GM12892 (cell line): Measurements from ENCODE around the gene CACNB1.

Source experiments
- DNase-seq: peaks from one replicate; pipeline ENCODE4 v3.0.0; 2011; ENCODE audit not compliant: insufficient read length
- FAIRE-seq: peaks from 2 replicates; lab custom pipeline; 2011; peaks lifted over from hg19 to GRCh38; lab: Jason Lieb, UNC
- POLR2A ChIP-seq: IDR thresholded peaks from 2 replicates; pipeline ENCODE4 v1.6.1; 2011; ENCODE audit warnings: low read depth, low read length, control low read depth
- POLR2AphosphoS5 ChIP-seq: IDR thresholded peaks from 2 replicates; pipeline ENCODE4 v1.6.1; 2011; ENCODE audit warnings: low read depth, low read length, control low read depth
- TAF1 ChIP-seq: IDR thresholded peaks from 2 replicates; pipeline ENCODE4 v1.6.1; 2011; ENCODE audit warnings: low read depth, mild to moderate bottlenecking, control low read depth, low read length, borderline replicate concordance

Gene CACNB1

GRCh38 chr17:39210093-39210434 lies 12.6 kb upstream of the CACNB1 start:
- FAIRE-seq (no peak), DNase-seq (no peak)
- TF ChIP-seq POLR2A (no peak), TAF1 (no peak), POLR2AphosphoS5 (no peak)

DNA sequence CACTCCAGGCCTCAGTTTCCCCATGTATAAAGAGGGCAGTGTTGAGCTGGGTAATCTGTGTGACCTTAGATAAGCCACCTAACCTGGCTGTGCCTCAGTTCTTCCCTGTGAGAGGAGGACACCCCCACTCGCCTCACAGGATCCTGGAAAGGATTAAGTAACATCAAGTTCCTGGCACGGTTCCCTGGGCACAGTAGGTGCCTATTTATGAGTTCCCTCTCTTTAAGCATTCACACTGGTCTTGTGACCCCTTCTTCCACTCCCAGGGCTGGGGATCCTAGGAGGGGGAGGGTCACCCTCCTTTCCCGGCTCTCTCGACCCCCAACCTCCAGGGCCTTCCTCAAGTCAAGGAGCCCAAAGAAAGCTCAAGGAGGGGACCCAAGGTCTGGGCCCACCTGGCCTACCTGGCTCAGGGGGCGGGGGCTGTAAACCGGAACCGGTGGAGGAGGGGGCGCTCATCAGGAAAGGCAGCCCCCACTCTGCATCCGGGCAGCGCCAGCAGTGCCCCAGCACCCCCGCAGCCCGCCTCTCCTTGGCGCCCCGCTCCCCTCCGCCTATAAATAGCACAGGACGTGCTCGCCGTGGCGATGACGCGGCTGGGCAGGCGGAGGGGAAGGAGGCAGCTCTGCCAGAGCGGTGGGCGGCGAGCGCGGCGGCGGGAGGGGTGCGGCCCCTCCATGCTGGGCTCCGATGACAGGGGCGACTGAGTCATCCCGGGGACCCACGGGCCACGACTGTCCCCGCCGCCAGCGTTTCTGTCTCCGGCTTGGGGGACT lies 12.0 kb upstream of the CACNB1 start:
- no peak for DNase-seq
- peak; percentile 54 for FAIRE-seq
- TF ChIP-seq TAF1 (no peak), POLR2AphosphoS5 (no peak), POLR2A (no peak)

DNA sequence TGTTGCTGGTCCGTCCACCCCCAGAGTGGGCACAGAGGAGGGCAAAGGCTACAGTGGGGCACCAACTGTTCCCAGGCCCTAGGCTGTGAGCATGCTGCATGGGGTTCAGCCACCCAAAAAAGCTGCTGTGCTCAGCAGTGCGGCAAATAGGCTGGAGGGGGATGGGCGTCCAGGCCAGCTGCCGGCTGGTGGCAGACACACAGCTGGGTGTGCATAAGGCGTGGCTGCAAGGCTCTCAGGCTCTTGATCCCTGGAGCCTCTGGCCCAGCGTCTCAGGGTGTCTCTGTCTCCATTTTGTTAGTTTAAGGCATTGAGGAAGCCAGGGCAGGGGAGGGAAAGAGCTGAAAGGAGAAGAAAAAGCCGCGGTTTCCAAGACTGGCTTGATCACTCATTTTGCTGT lies 11.4 kb upstream of the CACNB1 start:
- DNase-seq (peak; percentile 68), FAIRE-seq (peak; percentile 90)
- TF ChIP-seq POLR2AphosphoS5 (no peak), TAF1 (no peak), POLR2A (no peak)

DNA sequence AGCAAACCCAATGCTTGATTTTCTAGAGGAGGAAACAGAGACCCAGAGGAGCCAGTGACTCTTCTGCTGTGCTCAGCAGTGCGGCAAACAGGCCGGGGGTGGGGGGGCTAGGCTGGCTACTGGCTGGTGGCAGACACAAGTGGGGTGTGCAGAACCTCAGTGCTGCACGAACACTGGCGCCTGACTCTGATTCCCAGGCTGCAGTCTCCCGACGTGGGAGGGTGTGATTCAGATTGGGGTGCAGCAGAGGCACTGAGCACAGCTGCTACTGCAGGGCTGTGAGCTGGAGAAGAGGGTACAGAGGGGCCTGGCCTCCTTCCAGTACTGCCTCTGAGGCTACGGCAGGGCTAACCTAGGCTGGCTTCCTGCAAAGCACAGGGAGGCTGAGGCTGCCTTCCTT lies 10.7 kb upstream of the CACNB1 start:
- TF ChIP-seq TAF1 (no peak), POLR2AphosphoS5 (no peak), POLR2A (no peak)
- no peak for FAIRE-seq

DNA sequence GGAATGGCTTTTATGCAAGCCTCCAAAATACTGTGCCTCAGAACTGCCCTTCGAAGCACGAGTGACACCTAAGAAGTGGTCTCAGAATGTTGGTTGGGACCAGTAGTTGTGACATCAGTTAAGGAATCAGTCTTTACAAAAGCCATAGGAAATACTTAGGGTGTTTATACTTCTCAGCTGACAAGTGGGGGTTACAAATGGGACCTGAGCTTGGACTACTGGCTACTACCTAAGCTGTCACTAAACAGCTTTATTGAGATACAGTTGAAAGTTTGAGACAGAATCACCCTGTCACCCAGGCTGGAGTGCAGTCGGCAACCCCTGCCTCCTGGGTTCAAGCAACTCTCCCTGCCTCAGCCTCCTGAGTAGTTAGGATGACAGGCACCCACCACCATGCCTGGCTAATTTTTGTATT lies 7.7 kb upstream of the CACNB1 start:
- no peak for DNase-seq
- no peak for TF ChIP-seq TAF1
- TF ChIP-seq POLR2AphosphoS5: peak; percentile 55; the same call in 1 of the 2 replicates
- peak; percentile 70 for TF ChIP-seq POLR2A
- FAIRE-seq: no peak

More for the DNA sequence above, 10.7 kb upstream of the CACNB1 start:
- DNase-seq: no peak

DNA sequence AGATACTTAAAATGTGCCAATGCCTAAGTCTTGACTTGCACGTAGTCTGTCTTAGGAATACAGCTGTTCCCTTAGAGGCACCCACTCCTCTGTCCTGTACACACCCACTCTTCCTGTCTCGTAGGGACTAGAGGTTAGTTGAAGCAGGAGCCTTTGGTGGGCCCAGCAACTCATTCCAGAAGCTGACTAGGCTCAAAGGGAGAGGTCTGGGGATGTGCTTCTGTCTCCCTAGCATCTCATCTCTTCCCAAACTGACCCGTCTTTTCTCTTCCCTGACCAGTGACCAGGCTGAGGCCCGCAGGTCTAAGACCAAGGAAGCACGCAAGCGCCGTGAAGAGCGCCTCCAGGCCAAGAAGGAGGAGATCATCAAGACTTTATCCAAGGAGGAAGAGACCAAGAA lies 6.8 kb upstream of the CACNB1 start:
- TF ChIP-seq TAF1 (no peak), POLR2AphosphoS5 (no peak), POLR2A (no peak)
- DNase-seq (no peak), FAIRE-seq (no peak)

DNA sequence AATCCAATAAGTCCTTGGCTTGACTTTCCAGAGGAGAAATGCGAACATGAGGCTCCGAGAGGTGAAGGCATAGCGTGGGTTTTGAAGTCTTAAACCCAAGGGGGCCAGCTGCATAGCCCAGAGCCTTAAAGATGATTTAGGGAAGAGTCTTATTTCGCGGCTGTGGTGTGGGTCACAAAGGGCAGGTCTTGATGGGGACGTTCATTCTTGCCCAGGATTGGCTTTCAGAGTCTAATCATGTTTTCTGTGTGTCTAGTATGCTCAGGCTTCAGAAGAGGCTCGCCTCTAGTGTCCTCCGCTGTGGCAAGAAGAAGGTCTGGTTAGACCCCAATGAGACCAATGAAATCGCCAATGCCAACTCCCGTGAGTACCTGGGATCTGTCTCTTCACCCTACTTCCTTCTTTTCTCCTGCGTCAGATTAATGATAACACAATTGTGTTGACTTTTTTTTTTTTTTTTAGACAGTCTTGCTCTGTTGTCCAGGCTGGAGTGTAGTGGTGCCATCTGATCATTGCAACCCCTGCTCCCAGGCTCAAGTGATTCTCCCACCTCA lies 3.6 kb upstream of the CACNB1 start:
- peak; percentile 45; the same call in 1 of the 2 replicates for TF ChIP-seq POLR2A
- no peak for TF ChIP-seq TAF1
- TF ChIP-seq POLR2AphosphoS5: peak; percentile 68
- FAIRE-seq (no peak), DNase-seq (no peak)

DNA sequence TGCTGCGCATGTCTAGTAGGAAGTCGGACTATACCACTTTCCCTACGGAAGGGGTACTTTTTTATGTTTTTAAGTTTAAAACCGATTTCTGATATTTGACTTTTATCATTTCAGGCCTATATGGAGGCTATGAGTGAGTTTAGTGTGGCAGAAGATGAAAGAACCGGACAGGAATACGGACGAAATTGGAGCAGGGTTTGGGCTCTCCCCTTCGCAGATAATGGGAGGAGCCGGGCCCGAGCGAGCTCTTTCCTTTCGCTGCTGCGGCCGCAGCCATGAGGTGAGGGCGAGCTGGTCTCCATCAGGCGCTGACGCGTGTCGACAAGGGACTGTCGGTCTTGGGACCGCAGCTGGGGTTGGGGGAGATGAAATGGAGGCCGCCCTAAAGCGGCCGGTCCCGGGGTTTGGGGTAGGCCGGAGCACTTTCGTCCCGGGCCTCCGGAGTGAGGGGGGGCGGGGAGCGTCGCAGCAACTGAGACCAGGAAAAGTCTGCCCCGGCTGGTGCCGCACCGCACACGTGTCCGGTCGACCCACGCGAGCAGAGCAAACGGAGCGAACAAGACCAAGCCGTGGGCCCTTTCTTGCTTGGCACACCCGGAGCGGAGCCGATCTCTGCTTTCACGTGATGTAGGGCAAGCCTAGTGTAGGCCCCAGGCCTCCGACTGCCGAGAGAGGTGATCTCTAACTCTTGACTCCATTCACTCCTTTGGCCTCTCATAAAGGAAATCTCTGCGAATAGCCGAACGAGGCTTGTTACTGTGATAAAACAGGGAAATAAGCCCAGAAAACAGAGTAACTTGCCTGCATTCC lies 2.8 kb upstream of the CACNB1 start, which contains the start of gene RPL19:
TSS of gene RPL19 (plus strand) at position 214 of the 810 bp plus-strand sequence. CDS start at position 276, 62 bp downstream.
- peak; percentile 86 for DNase-seq
- FAIRE-seq: peak; percentile 30
- TF ChIP-seq TAF1: peak; percentile 97
- peak; percentile 99 for TF ChIP-seq POLR2A
- peak; percentile 99 for TF ChIP-seq POLR2AphosphoS5

DNA sequence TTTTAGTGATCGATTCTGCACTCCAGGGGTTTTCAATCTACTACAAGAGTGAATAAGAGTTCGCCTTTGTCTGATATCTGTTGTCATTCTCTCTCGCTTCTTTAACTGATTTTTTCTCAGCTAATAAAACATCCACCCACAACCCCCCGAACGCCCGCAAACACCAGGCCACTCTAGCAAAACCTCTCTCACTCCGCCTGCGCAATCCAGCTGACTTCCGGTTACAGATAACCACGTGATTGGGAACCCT lies 2.3 kb upstream of the CACNB1 start:
- FAIRE-seq: peak; percentile 86

DNA sequence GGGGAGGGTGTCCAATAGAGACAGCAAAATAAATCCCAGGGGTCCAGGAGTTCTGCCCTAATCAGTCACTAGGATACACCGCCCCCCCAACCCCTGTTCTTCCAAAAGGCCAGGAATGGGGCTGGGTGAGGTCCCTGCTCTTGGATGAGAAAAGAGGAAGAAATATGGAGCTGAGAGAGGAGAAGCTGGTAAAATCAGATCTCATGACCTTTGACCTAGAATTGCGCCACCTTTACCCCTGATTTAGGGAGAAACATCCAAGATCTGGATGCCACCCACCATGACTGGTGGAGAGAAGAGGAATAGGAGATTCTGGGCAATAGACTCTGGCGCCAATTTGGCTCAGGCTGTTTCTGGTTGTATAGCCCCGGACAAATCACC lies 707 bp upstream of the CACNB1 start:
- no peak for FAIRE-seq
- no peak for DNase-seq
- TF ChIP-seq TAF1: no peak
- no peak for TF ChIP-seq POLR2AphosphoS5
- no peak for TF ChIP-seq POLR2A

More for the DNA sequence above, 2.3 kb upstream of the CACNB1 start:
- peak; percentile 89 for DNase-seq
- TF ChIP-seq POLR2A: peak; percentile 4; the same call in 1 of the 2 replicates
- no peak for TF ChIP-seq TAF1

DNA sequence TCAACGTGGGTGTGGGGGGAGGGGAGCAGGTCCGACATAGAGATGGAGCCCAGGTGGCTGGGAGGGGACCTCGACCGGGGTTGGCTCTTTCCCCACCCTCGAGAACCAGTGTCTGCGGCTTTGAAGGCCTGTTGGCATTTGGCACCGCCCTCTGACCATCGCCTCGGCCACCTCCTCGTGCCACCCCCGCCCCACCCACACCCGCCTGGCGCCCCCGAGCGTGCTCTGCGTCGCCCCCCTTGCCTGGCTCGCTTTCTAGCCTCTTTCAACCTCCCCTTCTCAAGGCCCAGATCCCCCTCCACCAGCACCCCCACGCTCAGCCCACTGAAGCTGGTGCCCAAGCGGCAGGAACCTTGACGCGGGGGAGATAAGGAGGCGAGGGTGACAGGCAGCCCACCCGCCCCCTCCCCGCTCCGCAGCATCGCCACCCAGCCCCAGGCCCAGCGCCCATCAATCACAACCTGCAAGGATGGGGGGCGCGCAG lies 619 bp downstream of the CACNB1 start:
- DNase-seq (no peak), FAIRE-seq (no peak)
- TF ChIP-seq POLR2A (no peak), TAF1 (no peak)

DNA sequence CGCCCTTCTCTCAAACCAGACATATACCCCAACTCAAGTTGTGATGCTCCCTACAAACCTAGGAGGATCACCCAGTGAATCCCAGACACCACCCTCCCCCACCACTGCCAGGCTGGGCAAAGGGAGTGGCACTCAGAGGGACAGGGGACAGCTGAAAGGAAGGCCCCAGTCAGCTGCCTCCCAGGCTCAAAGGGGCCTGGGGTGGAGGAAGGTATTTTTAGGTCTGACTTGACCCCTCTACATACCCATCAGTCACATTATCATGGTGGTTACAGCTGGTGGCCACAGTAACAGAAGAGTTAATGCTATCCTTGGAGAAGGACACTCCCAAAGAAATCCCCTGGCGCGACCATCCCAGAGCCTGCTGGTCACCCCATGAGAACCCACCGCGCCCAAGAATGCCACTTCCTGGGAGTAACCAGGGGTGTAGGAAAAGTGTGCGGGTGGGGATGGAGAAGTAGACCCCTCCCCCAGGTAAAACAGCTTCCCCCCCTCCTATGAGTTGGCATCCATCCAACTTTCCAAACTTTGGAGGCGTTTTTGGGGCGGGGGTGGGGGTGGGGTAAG lies 1.1 kb downstream of the CACNB1 start:
- TF ChIP-seq POLR2A (no peak), TAF1 (no peak), POLR2AphosphoS5 (no peak)
- FAIRE-seq (no peak), DNase-seq (no peak)
